CD1c-positive myeloid dendritic cell (primary cell): Measurements from ENCODE around the gene HSD17B13.
"Not testable (repeated sequence)": the region's sequence is repeated elsewhere in the genome, so short reads cannot be mapped to it uniquely, and the experiment has no call there.

Experiments
- DNase-seq: peaks from one replicate; pipeline ENCODE4 v3.0.0-alpha.2; 2016; ENCODE audit errors: extremely low spot score

HSD17B13 gene, protein sequence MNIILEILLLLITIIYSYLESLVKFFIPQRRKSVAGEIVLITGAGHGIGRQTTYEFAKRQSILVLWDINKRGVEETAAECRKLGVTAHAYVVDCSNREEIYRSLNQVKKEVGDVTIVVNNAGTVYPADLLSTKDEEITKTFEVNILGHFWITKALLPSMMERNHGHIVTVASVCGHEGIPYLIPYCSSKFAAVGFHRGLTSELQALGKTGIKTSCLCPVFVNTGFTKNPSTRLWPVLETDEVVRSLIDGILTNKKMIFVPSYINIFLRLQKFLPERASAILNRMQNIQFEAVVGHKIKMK

GRCh38 chr4:87322754-87323153 is at the start of gene HSD17B13:
Gene HSD17B13 (minus strand): TSS chr4:87322882. CDS start chr4:87322841, 41 bp downstream.
- DNase-seq: no peak

DNA sequence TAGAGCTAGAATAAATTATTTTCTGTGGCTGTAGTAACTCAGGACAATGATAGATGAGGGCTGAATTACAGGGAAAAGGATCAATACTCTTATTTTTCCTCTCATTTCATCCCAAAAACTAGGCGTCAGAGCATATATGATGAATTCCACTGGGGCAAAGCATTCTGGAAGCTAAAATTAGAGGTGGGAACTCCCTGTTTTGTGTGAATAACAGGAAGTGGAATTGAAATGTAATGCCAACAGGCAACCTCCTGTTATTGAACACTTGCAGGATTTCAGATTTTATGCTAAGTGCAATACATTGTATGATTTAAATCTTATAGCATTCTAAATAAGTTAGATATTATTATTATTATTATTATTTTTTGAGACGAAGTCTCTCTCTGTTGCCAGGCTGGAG is 47.4 kb upstream of the HSD17B13 start:
- no peak for DNase-seq

DNA sequence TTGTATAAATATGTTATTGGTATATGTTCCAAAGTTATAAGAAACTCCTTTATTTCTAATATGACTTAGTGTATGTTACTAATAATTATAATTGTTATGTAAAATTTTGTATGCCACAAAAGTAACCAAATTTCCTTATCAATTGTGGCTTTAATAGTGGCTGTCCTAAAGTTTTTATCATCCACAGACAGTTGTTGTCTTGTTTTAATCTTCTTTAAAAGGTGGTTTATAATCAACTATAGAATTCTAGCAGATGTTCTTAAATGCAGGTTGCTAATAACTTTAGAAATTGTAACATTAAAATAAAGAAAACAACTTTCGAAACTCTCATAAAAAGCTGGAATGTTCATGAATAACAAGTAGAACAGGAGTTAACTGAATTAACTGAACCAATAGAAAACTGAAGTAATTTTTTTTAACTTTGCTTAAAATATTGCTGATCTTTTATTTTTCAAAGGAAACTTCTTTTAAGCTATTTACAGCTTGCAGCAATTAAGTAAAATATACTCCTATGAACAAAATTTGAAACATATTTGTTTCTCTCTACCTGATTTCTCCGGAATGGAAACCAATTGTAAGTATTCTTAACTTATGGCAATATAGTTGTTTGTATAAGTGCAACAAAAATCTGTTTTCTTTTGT is 44.0 kb upstream of the HSD17B13 start:
- no peak for DNase-seq

DNA sequence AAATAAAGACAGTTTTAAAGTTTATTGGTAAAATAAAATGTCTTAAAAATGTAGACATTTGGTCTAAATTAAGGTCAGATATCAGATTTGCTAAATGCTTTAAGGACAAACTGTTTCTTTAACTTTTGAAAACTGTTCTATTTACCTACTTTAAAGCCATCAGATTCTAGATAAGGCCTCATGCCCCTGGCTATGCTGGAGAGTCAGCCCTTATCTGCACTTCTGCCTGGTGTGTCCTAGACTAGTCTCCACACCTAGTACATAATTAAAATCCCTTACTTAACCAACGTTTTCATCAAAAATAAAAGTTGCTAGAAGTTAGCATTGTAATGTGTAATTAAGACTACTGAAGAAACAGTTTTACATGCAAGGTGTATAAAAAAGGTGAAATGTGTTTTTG is 42.7 kb upstream of the HSD17B13 start:
- DNase-seq: no peak

GRCh38 chr4:87363552-87363951 is 40.9 kb upstream of the HSD17B13 start:
- DNase-seq: no peak

DNA sequence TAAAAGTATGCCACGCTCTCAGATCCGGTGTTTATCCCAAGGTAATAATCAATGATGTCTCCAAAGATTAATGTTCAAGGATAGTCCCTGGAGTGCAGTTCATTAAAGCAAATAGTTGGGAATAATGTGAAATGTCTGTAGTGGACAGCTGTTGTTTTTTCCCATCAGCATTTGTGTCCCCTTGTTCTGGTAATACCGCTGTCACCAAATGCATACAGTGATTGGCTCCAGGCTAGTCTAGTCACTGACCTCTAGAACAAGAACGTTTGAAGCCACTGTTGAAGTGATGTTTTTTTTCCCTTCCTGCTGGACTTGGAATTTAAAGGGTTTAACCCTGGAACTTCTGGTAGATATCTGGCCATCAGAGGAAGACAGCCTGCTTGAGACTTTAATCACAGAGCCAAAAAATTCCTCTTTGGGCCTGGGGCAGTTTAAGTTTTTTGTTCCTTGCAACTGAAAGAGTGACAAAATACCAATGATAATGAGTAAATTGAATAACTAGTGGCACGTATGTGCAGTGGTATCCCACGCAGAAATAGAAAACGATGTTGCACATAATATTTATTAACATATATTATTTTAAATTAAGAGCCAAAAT is 37.8 kb upstream of the HSD17B13 start:
- DNase-seq: no peak

DNA sequence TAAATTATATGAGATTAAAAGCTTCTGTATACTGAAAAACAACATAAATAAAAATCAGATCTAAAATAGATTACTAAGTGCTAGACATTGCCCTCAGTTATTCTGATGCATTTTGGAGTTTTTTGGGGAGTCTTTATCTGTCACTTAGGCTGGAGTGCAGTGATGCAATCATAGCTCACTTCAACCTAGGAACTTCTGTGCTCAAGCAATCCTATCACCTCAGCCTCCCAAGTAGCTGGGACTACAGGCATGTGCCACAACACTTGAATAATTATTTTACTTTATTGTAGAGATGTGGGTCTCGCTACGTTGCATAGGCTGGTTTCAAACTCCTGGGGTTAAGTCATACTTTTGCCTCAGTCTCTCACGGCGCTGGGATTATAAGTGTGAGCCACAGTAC is 36.6 kb upstream of the HSD17B13 start:
- DNase-seq: no peak

DNA sequence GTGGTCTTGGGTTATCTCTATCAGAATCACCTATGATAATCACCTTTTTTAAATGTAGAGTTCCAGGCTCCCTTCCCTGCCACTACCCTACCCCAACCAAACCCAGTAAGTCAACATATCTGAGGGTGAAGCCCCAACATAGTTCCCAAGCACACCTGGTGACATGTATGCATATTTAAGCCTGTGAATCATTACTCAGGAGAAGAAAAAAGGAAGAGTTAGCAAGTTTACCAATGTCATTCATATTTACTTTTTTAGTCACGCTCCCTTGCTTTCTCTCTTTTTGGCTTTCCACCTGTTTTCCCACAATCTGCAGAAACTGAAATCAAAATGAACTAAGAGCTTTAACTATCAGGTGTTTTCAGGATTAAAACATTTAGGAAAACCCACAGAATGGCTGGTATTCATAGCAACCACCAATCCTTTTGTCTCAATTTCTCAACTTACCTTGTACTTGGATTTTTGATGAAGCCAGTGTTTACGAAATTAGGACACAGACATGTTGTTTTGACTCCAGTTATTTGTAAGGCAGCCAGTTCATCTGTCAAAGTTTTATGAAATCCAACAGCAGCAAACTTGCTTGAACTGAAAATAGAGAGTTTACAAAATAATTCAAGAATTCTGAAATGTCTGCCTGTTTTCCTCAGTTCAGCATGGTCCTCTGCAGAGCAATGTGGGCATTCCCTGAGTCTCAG is 34.3 kb upstream of the HSD17B13 start:
- DNase-seq: no peak

- no peak for DNase-seq
Observed at GRCh38 chr4:87354168-87355102, 31.8 kb upstream of the HSD17B13 start.

DNA sequence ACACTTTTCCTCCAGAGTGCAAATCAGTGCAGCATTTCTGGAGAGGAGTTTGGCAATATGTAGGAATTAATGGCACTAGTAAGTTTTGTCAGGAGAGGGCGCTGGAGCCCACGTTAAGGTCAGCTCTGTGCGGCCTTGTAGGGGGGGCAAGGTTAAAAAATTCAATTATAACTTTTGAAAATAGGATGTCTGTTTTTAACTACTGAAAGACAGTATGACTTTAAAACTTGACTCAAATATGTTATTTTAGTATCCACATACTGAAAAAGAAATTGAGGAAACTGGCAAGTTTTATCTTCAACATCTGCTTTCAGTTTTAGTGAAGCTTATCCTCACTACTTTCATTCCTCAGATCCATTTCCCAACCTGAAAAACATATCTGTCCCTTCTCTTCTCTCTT is 30.9 kb upstream of the HSD17B13 start:
- DNase-seq: peak; percentile 9

GRCh38 chr4:87345139-87345538 is 22.5 kb upstream of the HSD17B13 start:
- DNase-seq: no peak

- no peak for DNase-seq
Observed at GRCh38 chr4:87342872-87343271, 20.2 kb upstream of the HSD17B13 start.

DNA sequence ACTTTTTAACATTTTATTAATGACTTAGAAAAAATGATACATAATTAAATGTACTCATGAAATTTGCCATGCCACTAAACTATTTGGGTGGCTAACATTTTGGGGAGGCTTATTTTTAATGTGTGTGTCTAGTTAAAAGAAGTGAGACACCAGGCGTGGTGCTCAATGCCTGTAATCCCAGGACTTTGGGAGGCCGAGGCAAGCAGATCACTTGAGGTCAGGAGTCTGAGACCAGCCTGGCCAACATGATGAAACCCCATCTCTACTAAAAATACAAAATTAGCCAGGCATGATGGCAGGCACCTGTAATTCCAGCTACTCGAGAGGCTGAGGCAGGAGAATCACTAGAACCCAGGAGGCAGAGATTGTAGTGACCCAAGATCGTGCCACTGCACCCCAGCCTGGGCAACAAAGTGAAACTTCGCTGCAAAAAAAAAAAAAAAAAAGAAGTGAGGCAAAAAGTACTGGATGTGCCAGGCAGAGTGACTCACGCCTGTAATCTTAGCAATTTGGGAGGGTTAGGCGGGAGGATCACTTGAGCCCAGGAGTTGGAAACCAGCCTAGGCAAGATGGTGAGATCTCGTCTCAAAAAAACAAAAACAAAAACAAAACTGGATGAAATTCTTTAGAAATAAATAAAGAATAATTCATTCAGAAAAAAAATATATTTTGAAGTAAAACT is 19.4 kb upstream of the HSD17B13 start:
- DNase-seq: not testable (repeated sequence)

- DNase-seq: no peak
Observed at GRCh38 chr4:87339440-87339839, 16.8 kb upstream of the HSD17B13 start.

DNA sequence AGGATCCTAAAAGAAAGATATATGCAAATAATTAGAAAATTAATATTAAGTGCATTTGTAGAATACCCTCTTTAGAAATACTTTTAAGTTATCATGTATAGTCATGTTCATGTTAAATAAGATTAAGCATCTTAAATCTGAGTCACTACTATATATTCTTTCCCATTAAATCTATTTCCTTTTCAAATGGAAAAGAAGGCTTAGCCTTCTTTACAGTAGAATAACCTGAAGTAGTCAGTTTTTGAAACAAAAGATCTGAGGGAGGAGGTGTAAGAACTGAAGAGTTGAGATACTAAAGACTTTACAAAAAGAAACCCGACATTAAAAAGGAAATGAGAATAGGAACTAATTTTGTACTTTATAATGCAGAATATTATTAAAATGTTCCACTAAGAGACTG is 14.7 kb upstream of the HSD17B13 start:
- DNase-seq: no peak

DNA sequence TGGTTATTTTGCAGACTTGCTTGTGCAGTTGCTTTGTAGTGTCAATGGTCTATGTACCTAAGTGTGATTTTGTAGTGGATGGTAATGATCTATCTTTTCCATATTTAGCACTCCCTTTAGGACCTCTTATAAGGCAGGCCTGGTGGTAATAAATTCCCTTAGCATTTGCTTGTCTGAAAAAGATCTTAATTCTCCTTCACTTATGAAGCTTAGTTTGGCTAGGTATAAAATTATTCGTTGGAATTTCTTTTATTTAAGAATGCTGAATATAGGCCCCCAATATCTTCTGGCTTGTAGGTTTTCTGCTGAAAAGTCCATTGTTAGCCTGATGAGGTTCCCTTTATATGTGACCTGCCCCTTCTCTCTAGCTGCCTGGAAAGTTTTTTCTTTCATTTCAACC is 10.6 kb upstream of the HSD17B13 start:
- no peak for DNase-seq

GRCh38 chr4:87330761-87331160 is 8.1 kb upstream of the HSD17B13 start:
- no peak for DNase-seq

GRCh38 chr4:87327136-87327535 is 4.5 kb upstream of the HSD17B13 start:
- no peak for DNase-seq

DNA sequence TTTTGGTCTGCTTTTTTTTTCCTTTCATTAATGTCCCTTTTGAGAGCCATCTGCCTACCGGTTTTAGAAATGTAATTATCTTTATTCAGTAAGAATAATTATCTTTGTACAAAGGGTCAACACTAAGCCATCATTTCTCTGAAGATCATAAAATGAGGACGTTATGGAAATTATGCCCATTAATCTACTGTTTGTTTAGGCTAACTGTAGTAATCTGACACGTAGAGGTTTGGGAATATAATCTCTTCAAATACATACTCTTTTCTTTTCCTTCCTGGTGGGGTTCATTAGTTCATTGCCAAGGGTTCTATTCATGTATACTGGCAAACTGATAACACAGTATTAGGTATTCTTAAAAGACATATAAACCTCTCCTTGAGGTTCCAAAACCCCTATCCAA is 3.8 kb upstream of the HSD17B13 start:
- no peak for DNase-seq

DNA sequence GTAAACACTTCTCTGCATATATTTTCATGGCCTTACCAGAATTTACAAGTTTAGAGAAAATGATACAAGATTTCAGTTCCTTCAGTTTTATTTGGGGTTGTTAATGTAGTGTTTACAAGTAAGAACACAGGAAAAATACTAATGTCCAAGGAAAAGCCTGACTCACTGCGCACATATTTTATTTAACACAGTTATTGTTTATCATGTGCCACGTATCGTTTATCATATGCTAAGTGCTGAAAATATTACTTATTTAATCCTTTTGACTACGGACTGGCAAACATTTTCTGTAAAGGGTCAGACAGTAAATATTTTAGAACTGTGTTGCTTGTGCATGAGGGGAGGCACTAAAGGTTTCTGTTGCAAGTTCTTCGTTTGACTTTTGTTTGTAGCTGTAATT is 794 bp downstream of the HSD17B13 start:
- DNase-seq: no peak

GRCh38 chr4:87317527-87317926 is 5.2 kb downstream of the HSD17B13 start:
- no peak for DNase-seq
